BE2C (cell line): ENCODE results near the gene PRSS56.
A peak's percentile ranks its signal among the peaks of the same experiment; 100 is the strongest.

Experiments
- DNase-seq: peaks from one replicate; pipeline ENCODE4 v3.0.0-alpha.2; 2020
- H3K27me3 ChIP-seq: fragments of 250-450 bp; sonication (Bioruptor Pico); 2 replicates; pipeline ENCODE4 v1.5.1; 2020; ENCODE audit warnings: mild to moderate bottlenecking
- H3K36me3 ChIP-seq: fragments of 250-450 bp; sonication (Bioruptor Pico); 2 replicates; pipeline ENCODE4 v1.5.1; 2020; ENCODE audit warnings: mild to moderate bottlenecking
- H3K4me1 ChIP-seq: fragments of 250-450 bp; sonication (Bioruptor Pico); 2 replicates; pipeline ENCODE4 v1.5.1; 2020
- H3K4me3 ChIP-seq: 2 replicates; pipeline ENCODE4 v1.5.1; 2011; ENCODE audit warnings: low read depth, low read length
- H3K9me3 ChIP-seq: fragments of 250-450 bp; sonication (Bioruptor Pico); 2 replicates; pipeline ENCODE4 v1.5.1; 2020
- CTCF ChIP-seq: IDR thresholded peaks from 2 replicates; pipeline ENCODE4 v1.5.1; 2012; ENCODE audit warnings: mild to moderate bottlenecking, low read depth, low read length

PRSS56 gene

GRCh38 chr2:232478571-232479340 lies 41.4 kb upstream of the PRSS56 start:
- Histone ChIP-seq H3K4me3 (no peak overlapping the region), H3K36me3 (no peaks in the 10 kb centered on the region), H3K9me3 (no peaks in the 10 kb centered on the region), H3K4me1 (no peaks in the 10 kb centered on the region; the same call in 1 of the 2 replicates), H3K27me3 (peaks cover 18% of the 10 kb centered on the region)
- DNase-seq, result peak; percentile 9
- no peak for TF ChIP-seq CTCF

- no peak overlapping the region for H3K4me3 ChIP-seq
- peak; percentile 28 for DNase-seq
- peak; percentile 24; the same call in 1 of the 2 replicates for TF ChIP-seq CTCF
- H3K27me3 ChIP-seq, result peaks cover 17% of the 10 kb centered on the region
- H3K9me3 ChIP-seq, result no peaks in the 10 kb centered on the region
- no peaks in the 10 kb centered on the region for H3K36me3 ChIP-seq
- no peaks in the 10 kb centered on the region for H3K4me1 ChIP-seq
Observed at GRCh38 chr2:232479341-232480200, 40.6 kb upstream of the PRSS56 start.

GRCh38 chr2:232480201-232481190 lies 39.7 kb upstream of the PRSS56 start:
- H3K9me3 ChIP-seq, result no peaks in the 10 kb centered on the region
- H3K36me3 ChIP-seq, result no peaks in the 10 kb centered on the region
- peaks cover 17% of the 10 kb centered on the region for H3K27me3 ChIP-seq
- peak; percentile 4 for DNase-seq
- TF ChIP-seq CTCF, result no peak
- no peak overlapping the region for H3K4me3 ChIP-seq
- no peaks in the 10 kb centered on the region for H3K4me1 ChIP-seq

GRCh38 chr2:232481322-232482140 lies 38.7 kb upstream of the PRSS56 start:
- Histone ChIP-seq H3K27me3 (peaks cover 27% of the 10 kb centered on the region), H3K9me3 (no peaks in the 10 kb centered on the region), H3K4me3 (no peak overlapping the region), H3K36me3 (no peaks in the 10 kb centered on the region), H3K4me1 (no peaks in the 10 kb centered on the region)
- DNase-seq, result no peak
- TF ChIP-seq CTCF, result no peak
